Hindlimb muscle (tissue), 1 donor: ENCODE measurements around the gene MTCL1. TPM values are rescaled to one million over a fixed set of nuclear protein-coding genes. Genes with fewer than 3 reads are reported as not detected.

Experiments
- DNase-seq: peaks from one replicate; pipeline ENCODE4 v3.0.0-alpha.2; 2013
- polyA plus RNA-seq: library from polyadenylated mRNA; unstranded; fragments of 120-200 nt; gene quantifications from one replicate; pipeline ENCODE4 v1.2.1, GENCODE V29; 2013; ENCODE audit not compliant: insufficient read length

The MTCL1 gene
- polyA plus RNA-seq, 1 donor: 26.1 TPM

DNA sequence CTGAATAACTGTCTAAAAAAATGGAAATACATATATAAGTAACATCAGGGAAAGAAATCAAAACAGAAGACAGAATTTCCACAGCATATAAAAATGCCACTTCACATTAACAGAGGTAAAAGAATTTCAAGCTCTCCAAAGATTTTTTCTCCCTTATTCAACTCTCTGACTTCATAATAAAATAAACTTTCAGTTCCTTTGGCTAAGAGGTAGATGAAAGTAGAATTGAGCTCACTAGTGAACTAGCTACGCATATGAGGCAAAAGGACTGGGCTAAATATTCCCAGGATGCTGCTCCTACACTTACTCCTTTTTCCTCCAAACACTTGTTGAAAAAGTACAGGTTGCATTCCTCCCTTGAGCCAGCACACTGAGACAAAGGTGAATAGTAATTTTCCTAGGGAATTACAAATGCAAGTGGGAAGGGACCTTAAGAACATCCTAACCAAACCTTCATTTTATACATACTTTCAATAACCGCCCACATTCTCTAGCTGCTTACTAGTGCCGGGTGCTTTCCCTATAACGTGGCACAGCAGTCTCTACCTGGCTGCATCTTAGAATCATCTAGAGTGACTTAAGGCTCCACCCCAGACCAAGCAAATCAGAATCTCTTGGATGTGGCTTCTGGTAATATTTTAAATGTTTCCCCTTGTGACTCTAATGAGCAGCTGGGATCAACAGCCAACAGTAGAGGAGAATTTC, 136.6 kb downstream of the MTCL1 start:
- no peak for DNase-seq

DNA sequence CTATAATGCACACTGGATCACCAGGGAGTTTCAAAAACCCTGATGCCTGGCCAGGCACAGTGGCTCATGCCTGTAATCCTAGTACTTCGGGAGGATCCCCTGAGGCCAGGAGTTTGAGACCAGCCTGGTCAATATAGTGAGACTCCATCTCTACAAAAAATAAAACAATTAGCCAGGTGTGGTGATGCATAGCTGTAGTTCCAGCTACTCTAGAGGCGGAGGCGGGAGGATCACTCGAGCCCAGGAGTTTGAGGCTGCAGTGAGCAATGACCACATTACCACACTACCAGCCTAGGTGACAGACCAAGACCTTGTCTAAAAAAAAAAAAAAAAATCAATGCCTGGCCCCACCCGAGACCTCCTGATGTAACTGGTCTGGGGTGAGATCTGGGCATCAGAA, 137.2 kb downstream of the MTCL1 start:
- DNase-seq: no peak

GRCh38 chr18:8843005-8843404, 137.6 kb downstream of the MTCL1 start:
- DNase-seq: no peak

DNA sequence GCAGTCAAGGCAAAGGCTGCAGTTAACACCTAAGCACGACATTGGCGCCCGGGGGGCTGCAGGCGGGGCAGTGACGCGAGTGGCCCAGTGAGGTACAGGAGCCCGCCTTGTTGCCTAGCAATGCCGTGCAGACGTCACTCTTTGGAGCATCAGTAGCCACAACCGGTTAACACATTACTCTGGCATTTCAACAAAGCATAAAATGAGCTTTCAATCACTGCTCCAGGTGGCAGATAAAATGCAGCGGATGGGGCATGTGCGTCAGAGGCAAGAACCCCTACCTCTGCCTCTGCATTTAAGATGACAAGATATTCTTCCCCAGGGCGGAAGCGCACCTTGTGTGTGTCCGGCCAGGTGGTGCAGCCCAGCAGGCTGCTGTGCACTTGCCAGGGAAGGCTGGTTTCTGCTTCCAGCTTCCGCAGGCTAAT, 139.4 kb downstream of the MTCL1 start:
- no peak for DNase-seq

DNA sequence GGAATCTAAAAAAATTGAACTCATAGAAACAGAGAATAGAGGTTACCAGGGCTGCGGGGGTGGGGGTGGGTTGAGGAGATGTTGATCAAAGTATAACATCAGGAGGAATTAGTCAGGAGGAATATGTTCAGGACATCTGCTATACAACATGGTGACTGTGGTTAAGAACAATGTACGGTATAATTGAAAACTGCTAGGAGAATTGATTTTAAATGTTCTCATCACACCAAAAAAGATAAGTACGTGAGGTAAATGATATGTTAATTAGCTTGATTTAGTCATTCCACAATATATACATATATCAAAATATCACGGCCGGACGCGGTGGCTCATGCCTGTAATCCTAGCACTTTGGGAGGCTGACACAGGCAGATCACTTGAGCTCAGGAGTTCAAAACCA, 140.2 kb downstream of the MTCL1 start:
- DNase-seq: no peak

GRCh38 chr18:8847066-8847755, 141.9 kb downstream of the MTCL1 start:
- DNase-seq: no peak

DNA sequence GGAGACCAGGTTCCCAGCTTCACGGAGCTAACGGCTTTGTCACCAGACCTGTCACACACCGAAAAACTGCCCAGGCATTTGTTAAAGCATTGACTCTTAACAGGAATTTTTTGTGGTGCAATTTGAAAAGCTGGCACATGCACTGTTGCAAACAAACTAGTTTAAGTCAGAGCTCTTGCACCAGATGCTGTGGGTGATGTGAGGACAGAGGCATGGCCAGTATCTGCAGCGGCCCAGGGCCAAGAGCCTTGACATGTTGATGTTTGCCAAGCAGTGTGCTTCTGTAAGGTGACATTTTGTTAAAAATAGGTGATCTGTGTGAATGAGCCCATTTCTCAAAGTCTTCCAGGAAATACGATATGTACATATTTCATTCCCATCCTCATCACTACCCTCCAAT, 142.5 kb downstream of the MTCL1 start:
- DNase-seq: no peak

GRCh38 chr18:8848541-8848940, 143.2 kb downstream of the MTCL1 start:
- no peak for DNase-seq

DNA sequence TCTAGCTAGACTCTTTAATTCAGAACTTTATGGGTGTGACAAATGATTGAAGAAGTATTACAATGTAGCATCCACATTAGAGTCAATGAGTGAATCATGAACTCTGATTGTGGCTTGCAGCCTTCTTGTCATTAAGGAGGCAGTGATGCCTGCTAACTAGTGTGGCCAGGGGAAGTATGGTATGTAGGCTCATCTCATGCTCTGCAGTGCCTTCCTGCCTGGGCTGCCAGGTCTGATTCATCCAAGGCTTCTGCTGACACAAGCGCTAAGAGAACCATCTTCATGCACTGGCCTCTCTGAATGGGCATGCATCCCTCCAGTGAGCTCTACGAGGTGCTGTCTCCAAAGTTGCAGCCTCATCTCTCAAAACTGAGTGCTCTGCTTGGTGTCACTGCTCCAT, 144.3 kb downstream of the MTCL1 start:
- DNase-seq: no peak

- no peak for DNase-seq
Observed at GRCh38 chr18:8851659-8852058, 146.3 kb downstream of the MTCL1 start.

DNA sequence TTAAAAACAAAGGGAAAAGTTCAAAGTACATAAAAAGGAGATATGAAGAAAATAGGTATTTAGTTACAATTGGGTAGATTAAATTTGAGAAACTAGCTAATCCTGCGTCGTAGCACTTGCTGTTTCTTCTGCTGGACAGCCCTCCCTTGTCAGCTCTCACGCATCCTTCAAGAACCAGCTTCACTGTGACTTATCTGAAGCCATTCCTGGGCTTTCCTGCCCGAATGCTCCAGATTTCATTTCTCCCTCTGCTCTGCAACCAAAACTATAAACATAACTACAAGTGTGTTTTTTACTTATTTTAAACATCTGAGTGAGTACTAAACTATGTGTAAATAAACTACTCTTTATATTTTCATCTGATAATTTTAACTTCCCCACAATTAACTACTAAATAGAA, 149.2 kb downstream of the MTCL1 start:
- no peak for DNase-seq

- DNase-seq: no peak
Observed at GRCh38 chr18:8854962-8855361, 149.6 kb downstream of the MTCL1 start.

DNA sequence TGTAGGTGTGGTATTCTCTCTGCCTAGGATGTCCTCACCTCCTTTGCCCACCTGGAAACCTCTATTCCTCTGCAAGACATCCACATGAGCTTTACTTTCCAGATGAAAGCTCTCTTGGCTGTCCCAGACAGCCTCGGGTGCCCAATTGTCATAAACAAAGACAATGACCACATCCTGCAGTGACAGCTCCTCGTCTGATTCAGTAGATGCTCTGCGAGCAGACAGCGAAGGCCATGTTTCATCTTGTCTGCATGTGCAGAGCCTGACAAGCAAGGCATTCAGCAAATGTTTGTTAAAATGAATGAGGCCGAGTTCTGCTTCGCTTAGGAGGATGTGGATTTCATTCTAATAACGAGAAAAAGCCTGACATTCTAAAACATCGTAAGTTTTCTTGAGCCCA, 150.9 kb downstream of the MTCL1 start:
- no peak for DNase-seq

GRCh38 chr18:8856769-8857393, 151.5 kb downstream of the MTCL1 start:
- DNase-seq: no peak

DNA sequence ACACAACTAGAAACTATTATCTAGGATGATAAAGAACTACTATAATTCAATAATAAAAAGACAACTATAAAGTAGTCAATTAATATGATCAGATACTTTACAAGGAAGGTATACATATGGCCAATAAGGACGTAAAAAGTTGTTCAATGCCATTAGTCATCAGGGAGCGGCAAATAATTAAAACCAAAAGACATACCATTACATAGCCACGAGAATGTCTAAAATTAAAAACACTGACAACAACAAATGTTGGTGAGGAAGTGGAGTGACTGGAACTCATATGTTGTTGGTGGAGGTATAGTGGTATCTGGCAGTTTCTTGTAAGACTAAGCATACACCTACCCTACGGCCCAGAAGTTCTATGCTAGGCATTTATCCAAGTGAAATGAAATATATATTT, 152.4 kb downstream of the MTCL1 start:
- no peak for DNase-seq

DNA sequence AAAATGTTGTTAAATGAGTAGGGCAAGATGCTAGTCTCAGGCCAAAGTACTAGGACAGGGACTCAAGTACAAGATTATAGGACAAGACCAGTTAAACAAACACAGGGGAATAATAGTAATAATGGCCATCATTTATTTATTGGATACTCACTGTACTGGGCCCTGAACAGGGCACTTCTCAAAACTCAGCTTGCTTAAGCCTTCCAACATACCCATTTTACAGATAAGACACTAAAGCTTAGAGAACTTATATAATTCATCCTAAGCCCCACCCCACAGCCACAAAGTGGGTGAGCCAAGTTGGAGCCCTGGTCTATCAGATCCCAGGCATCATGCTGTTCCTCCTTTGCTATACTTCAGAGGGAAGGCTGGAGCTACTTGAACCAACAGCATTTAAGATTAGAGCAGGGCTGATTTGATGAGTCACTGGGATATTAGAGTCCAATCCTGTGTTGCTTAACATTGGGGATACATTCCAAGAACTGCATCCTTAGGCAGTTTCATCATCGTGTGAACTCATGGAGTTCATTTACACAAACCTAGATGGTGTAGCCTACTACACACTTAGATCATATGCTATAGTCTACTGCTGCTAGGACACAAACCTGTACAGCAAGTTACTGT, 153.6 kb downstream of the MTCL1 start:
- DNase-seq: no peak

DNA sequence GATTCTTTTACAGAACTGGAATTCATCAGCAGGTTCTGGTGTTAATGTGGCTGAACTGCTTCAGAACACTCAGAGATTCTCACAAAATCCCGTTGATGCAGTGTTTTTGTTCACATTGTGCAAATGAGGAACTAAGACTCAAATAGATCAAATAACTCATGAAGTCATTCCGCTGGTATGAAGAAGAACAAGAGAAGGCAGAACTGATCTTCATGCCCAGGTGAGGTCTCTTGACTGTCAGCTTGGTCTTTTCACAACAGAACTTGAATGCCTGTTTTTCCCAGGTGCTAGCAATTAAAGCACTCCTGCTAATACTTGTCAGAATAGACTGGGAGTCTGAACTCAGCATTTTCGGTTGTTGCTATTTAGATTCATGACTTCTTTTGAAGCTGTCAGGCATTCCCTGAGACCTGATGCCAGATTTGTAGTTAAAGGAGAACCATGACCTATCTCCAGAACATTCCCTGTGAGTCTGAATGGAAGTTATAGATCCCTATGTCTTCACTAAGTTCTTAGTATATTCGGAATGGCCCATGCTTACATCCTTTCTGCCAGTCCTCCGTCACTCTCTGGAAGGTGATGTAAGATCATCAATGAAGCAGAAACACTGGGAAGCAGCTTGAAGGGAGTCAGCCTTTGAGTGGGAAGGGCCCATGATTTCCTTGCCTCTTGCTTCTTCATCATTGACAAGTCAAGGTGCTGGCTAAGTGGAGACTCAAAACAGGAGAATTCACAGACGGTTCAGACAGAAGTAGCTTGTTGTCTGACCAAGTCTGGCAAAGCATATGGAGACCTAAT, 155.7 kb downstream of the MTCL1 start:
- no peak for DNase-seq

- no peak for DNase-seq
Observed at GRCh38 chr18:8863427-8863826, 158.1 kb downstream of the MTCL1 start.

DNA sequence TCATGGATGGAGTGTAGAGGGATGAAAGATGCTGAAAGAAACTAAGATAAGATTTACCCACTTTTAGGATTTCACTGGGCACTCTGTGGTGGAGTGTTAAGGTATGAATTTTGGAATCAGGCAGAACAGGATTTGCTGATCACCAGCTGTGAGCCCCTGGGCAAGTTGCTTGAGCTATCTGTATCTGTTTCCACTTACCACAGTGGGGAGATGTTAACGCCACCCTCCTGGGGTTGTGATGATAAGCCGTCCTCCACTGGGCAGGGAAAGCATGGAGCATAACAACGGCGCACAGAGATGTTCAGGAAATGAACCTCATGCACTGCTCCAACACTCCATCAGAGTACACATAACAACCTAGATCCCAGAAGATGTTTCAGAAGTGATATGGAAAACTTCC, 160.6 kb downstream of the MTCL1 start:
- DNase-seq: no peak

GRCh38 chr18:8866679-8867078, 161.3 kb downstream of the MTCL1 start:
- no peak for DNase-seq

- DNase-seq: no peak
Observed at GRCh38 chr18:8868276-8868675, 162.9 kb downstream of the MTCL1 start.

DNA sequence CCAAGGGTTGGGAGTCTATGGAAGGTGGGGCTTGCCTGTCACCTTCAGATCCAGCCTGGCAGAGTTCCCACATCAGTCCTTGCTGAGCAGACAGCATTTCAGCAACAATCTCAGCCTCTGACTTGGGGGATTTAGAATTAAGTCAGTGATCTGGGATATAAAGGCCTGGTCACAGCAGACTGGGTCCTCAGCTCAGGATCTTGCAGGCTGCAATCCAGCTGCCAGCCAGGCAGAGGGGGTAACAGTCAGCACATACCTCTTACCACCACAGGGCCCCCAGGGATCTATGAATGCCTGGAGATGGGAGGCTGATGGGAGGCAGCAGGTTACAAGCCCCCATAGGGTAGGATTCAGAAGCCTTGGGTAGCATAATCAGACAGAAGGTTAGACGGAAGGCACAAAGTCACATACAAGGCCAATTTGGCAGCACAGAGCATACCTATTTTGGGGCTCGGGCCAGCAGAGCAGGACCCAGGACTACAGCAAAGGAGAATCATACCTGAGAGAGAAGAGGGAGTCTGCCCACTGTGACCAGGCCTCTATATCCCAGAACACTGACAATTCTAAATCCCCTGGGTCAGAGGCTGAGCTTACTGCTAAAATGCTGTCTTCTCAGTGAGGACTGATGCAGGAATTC, 163.5 kb downstream of the MTCL1 start:
- DNase-seq: no peak
